ENCODE data around the gene NCCRP1.
A peak's percentile ranks its signal among the peaks of the same experiment; 100 is the strongest.

The NCCRP1 gene

GRCh38 chr19:39179754-39180153 lies 17.0 kb upstream of the NCCRP1 start:
- no peak for TF ChIP-seq CTCF (IDR thresholded peaks at IDR 0.05)

DNA sequence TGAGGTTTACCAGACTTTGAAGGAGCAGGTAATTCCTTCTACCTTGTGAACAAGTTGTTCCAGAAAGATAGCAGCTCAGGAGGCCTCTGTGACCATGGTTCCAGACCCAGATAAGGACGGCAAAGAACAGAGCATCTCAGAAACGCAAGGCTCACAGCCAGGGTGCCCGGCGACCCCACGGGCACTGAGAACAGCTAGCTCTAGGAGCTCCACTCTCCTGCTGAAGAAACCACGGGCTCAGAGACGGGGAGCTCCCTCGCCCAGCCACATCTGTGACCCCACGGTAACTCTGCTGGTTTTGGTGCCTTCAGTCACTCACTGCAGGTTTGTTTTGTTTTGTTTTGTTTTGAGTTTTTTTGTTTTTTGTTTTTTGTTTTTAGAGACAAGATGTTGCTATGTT lies 16.0 kb upstream of the NCCRP1 start:
- TF ChIP-seq CTCF (IDR thresholded peaks at IDR 0.05): no peak

DNA sequence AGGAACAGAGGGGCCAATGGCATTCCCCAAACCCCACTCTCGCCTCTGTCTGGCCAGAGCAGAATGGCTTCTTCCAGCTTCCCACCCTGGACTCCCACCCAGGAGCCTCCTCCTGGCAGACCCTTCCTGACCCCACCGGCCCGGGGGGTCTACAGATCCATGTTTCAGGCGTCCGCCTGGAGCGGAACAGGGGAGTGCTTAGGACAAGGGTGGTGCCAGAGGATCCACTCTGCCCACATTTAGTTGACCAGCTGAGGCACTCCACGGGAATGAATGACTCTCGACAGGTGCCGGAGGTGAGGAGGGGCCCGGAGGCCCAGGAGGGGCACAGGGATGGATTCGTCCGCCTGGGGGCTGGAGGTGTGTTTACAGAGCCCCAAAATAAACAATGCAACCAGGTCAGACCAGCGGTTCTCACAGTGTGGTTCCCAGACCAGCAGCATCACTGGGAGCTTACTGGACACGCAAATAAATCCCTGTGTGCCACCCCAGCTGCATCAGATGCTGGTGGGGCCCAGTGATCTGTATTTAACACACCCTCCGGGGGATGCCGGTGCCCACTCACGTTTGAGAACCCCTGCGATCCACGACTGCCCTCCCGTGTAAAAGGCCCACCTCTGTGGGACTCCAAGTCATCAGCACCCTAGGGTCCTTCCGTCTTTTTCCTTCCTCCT lies 15.1 kb upstream of the NCCRP1 start:
- no peak for TF ChIP-seq CTCF (IDR thresholded peaks at IDR 0.05)

GRCh38 chr19:39182174-39182505 lies 14.6 kb upstream of the NCCRP1 start:
- no peak for TF ChIP-seq CTCF (IDR thresholded peaks at IDR 0.05)

DNA sequence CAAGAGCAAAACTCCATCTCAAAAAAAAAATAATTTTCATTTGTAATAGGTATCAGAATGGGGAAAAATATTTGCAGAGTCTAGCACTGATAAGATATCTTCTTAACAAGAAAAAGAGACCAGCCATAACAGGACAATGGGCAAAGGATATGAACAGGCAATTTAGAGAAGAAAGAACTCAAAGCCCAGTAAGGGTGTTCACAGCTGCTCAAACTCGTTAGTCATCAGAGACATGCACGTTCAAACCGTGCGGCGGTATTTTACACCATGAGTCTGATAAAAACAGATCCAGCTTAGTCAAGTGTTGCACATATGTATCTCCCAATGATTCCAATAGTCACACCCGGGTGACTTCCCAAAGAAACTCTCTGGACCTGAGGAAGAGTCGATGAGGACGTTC lies 13.7 kb upstream of the NCCRP1 start:
- no peak for TF ChIP-seq CTCF (IDR thresholded peaks at IDR 0.05)

GRCh38 chr19:39186391-39186790 lies 10.4 kb upstream of the NCCRP1 start:
- no peak for TF ChIP-seq CTCF (IDR thresholded peaks at IDR 0.05)

DNA sequence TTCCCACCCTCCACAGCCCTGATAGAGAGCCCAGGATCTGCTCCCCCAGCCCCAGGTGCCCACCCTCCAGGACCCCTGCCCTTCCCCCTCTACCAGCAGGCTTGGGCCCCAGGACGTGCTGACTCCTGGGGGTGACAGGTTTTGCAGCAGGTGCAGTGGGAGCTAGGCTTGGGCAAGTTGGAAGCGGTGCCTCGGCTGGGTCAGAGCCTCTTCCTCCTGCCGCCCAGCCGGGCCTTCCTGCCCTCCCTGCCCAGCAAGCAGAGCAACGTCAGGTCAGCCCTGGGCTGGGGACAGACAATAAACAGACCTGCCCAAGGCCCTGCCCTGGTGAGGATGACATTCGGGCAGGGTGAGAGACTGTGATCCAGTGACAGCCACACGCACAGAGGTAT lies 9.2 kb upstream of the NCCRP1 start:
- TF ChIP-seq CTCF (IDR thresholded peaks at IDR 0.05): peak; percentile 32

DNA sequence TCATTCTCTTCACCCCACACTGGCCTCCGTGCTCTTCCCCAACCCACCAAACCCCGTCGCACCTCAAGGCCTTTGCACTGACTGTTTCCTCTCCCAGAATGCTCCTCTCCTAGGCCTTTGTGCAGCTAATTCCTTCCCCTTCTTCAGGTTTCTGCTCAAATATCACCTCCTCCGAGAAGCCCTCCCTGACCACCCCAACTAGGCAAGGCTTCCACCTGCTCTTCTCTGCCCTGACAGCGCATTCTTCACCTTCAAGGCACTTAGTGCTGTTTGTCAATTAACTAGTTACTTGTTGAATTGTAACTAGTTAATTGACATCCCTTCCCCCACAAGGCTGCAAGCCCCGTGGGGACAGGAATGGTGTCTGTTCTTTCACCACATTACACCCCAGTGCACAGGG lies 7.8 kb upstream of the NCCRP1 start:
- TF ChIP-seq CTCF (IDR thresholded peaks at IDR 0.05): no peak
